Breast epithelium (tissue), 4 donors: ENCODE data around the gene SLC26A2. TPM values are rescaled to one million over a fixed set of nuclear protein-coding genes. Genes with fewer than 3 reads are reported as not detected.
A peak's percentile ranks its signal among the peaks of the same experiment; 100 is the strongest.

ENCODE experiments used
- DNase-seq, 2 donors: peaks; one replicate each; pipeline ENCODE4 v3.0.0-alpha.2; 2019; ENCODE audit warnings: low spot score in 2 of 2
- H3K27ac ChIP-seq, 2 donors: fragments of 200-600 bp; sonication (generic) in 1 of 2; one replicate each; pipeline ENCODE4 v1.5.1; 2016 to 2019; ENCODE audit warnings: mild to moderate bottlenecking in 1 of 2
- H3K27me3 ChIP-seq, 2 donors: fragments of 200-600 bp; sonication (generic) in 1 of 2; one replicate each; pipeline versions ENCODE4 v1.5.1 to v1.6.0; 2017 to 2019; ENCODE audit warnings: control low read depth in 1 of 2, mild to moderate bottlenecking in 1 of 2
- H3K36me3 ChIP-seq: fragments of 200-600 bp; one replicate; pipeline ENCODE4 v1.5.1; 2019
- H3K4me1 ChIP-seq, 2 donors: fragments of 200-600 bp; sonication (generic); one replicate each; pipeline ENCODE4 v1.5.1; 2016 to 2019; ENCODE audit warnings: control low read depth in 1 of 2
- H3K4me3 ChIP-seq, 3 donors: fragments of 200-600 bp; sonication (generic); 1 replicate in 2 of 3; 2 replicates in 1 of 3; pipeline ENCODE4 v1.5.1; 2016 to 2019; ENCODE audit warnings: mild to moderate bottlenecking in 3 of 3, moderate library complexity in 2 of 3
- H3K9me3 ChIP-seq, 2 donors: fragments of 200-600 bp; sonication (generic) in 1 of 2; one replicate each; pipeline ENCODE4 v1.5.1; 2016 to 2019; ENCODE audit warnings: control low read depth in 1 of 2
- POLR2A ChIP-seq: fragments of 450-650 bp; IDR thresholded peaks from one replicate; pipeline ENCODE4 v1.6.1; 2016; ENCODE audit warnings: antibody characterized with exemption, mild to moderate bottlenecking, moderate library complexity
- POLR2AphosphoS5 ChIP-seq, 3 donors: sonication (generic); formaldehyde crosslinking; IDR thresholded peaks; one replicate each; pipeline ENCODE4 v1.6.1; 2017; ENCODE audit warnings: antibody characterized with exemption in 3 of 3
- intact Hi-C: fragments of 100-400 bp; cut with DNase I; formaldehyde crosslinking; loops from one replicate; pipeline ENCODE4 v1.15.1; 2023; ENCODE audit warnings: low total_unique reads
- total RNA-seq, 3 donors: library from RNA; depleted of rRNA; stranded (reverse); fragments of >200 nt; gene quantifications; one replicate each; pipeline ENCODE4 v1.1.0, GENCODE V29; 2016
- TF ChIP-seq, protein P1 (sequence below), 3 donors: fragments of 450-650 bp; IDR thresholded peaks; one replicate each; pipeline ENCODE4 v1.5.1; 2016 to 2017; ENCODE audit warnings: antibody characterized with exemption in 3 of 3, mild to moderate bottlenecking in 3 of 3, moderate library complexity in 3 of 3

SLC26A2 gene
- total RNA-seq, 3 donors from 2014 or later: 10.6 to 103 (median 30.2) TPM

DNA sequence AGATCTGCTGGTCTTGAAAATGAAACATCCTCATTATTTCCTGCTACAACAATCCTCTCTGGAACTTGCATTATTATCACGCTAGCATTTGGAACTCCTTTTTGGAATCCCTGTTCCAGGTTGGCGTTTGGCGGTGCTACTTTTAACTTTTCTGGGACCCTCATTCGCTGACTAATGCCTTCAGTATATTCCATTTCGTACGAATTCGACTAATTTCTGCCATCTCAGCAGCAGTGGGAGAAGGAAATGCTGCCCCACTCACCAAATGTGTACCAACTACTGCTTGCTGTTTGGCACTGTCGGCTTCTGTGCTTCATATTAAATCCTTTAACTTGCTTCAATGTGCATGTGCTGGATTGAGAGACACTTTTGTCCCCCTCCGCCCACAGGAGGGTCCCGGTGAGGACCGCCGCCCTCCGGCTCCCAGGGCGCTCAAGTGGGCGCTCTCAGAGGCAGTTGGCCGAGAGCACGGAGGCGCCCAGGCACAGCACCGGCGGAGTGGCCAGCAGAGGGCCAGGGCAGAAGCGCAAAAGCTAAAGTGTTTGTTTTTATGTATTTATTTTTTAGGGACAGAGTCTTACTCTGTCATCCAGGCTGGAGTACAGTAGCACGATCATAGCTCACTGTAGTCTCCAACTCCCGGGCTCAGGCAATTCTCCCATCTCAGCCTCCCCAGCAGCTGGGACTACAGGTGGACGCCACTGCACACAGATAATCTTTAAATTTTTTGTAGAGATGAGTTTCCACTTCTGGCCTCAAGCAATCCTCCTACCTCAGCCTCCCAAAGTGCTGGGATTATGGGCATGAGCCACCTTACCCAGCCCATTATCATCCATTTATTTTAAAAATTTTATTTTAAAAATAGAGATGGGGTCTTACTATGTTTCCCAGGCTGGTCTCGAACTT lies 27.9 kb upstream of the SLC26A2 start:
- H3K4me1 ChIP-seq: no peaks in the 10 kb centered on the region
- H3K9me3 ChIP-seq: no peaks in the 10 kb centered on the region
- no peaks in the 10 kb centered on the region for H3K27me3 ChIP-seq
- no peak overlapping the region for H3K27ac ChIP-seq
- intact Hi-C loops: no loop called here
- TF ChIP-seq POLR2A (no peak), POLR2AphosphoS5 (IDR thresholded peaks at IDR 0.05) (no peak)
- TF ChIP-seq, protein P1, sequence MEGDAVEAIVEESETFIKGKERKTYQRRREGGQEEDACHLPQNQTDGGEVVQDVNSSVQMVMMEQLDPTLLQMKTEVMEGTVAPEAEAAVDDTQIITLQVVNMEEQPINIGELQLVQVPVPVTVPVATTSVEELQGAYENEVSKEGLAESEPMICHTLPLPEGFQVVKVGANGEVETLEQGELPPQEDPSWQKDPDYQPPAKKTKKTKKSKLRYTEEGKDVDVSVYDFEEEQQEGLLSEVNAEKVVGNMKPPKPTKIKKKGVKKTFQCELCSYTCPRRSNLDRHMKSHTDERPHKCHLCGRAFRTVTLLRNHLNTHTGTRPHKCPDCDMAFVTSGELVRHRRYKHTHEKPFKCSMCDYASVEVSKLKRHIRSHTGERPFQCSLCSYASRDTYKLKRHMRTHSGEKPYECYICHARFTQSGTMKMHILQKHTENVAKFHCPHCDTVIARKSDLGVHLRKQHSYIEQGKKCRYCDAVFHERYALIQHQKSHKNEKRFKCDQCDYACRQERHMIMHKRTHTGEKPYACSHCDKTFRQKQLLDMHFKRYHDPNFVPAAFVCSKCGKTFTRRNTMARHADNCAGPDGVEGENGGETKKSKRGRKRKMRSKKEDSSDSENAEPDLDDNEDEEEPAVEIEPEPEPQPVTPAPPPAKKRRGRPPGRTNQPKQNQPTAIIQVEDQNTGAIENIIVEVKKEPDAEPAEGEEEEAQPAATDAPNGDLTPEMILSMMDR (IDR thresholded peaks at IDR 0.05): peak in 1 of 3 donors; percentile 32
- H3K4me3 ChIP-seq: no peak overlapping the region
- no peaks in the 10 kb centered on the region for H3K36me3 ChIP-seq
- no peak for DNase-seq

DNA sequence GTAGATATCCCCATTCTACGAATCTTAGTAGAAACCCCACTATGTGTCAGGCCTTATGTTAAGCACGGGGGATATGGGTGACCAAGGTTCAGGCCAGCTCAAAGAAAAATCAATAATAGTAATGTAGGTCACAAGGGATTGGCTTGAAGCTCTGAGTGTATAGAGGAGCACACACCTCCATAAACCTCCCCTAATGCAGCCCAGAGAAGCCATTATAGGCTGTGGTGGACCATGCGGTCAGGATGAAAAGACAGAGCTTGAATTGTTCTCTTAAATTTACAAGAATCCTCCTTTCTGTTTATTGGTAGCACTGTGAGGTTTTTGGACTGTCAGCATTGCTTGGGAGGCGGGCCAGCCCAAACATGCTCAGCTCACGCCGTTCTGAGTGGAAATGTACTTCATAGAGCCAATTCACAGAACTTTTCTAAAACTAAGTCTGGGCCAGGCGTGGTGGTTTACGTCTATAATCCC lies 25.1 kb upstream of the SLC26A2 start:
- intact Hi-C loops: no loop called here
- Histone ChIP-seq H3K27ac (peak overlapping the region; percentile 81 to 91), H3K27me3 (no peaks in the 10 kb centered on the region), H3K36me3 (no peaks in the 10 kb centered on the region), H3K9me3 (no peaks in the 10 kb centered on the region), H3K4me1 (peaks cover 0 to 4% of the 10 kb centered on the region in 2 donors), H3K4me3 (no peak overlapping the region)
- DNase-seq: peak in 1 of 2 donors; percentile 81
- TF ChIP-seq, protein P1 (IDR thresholded peaks at IDR 0.05): no peak
- TF ChIP-seq POLR2A (no peak), POLR2AphosphoS5 (IDR thresholded peaks at IDR 0.05) (peak in 1 of 3 donors; percentile 12)

DNA sequence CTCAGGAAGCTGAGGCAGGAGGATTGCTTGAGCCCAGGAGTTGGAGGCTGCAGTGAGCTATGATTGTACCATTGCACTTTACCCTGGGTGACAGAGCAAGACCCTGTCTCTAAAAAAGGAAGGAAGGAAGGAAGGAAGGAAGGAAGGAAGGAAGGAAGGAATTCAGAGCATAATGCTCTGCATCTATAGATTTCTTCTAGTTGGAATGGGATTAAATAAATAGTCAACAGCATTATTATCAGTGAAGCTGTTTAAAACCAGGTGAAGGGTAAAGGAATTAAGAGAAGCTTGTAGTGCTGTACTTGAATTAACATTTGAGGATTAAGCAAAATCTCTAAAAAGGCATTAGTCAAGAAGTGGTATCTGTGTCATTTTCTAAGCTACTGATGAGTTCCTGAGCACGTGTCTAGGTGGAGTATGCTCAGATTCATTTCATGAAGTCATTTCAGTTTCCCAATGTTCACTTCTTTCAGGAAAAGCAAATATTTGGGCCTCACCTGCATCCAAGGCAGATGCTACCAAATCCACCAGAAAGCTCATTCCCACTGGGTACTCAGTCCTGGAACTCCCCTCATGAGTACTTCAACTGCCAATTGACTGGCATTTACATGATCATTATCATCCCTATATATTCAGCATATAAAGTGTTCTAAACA lies 24.4 kb upstream of the SLC26A2 start:
- Histone ChIP-seq H3K9me3 (no peaks in the 10 kb centered on the region), H3K27me3 (no peaks in the 10 kb centered on the region), H3K4me3 (no peak overlapping the region), H3K4me1 (peaks cover 0 to 9% of the 10 kb centered on the region in 2 donors), H3K27ac (peak overlapping the region; percentile 81 to 91), H3K36me3 (no peaks in the 10 kb centered on the region)
- TF ChIP-seq POLR2A (no peak), POLR2AphosphoS5 (IDR thresholded peaks at IDR 0.05) (no peak)
- TF ChIP-seq, protein P1 (IDR thresholded peaks at IDR 0.05): no peak
- no peak for DNase-seq
- intact Hi-C loops: no loop called here

DNA sequence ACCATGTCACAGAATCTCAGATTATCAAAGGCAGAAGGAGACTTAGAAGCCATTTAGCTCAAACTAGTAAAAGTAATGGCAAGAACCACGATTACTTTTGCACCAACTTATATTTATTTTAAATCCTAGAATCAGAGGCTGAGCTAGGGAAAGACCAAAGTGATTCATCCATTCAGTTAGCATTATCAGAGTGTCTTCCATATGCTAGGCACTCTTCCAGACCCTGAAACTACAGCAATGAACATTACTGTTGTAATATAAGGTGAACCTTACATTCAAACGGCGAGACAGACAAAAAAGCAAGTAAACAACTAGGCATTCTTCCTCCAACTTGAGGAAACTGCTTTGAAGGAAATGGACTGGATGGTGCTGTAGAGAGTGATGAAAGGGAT lies 23.9 kb upstream of the SLC26A2 start:
- no peak for DNase-seq
- Histone ChIP-seq H3K36me3 (no peaks in the 10 kb centered on the region), H3K4me3 (no peak overlapping the region), H3K4me1 (peaks cover 0 to 9% of the 10 kb centered on the region in 2 donors), H3K27me3 (no peaks in the 10 kb centered on the region), H3K27ac (peak overlapping the region in 1 of 2 donors; percentile 91), H3K9me3 (no peaks in the 10 kb centered on the region)
- intact Hi-C loops: no loop called here
- TF ChIP-seq POLR2A (no peak), POLR2AphosphoS5 (IDR thresholded peaks at IDR 0.05) (no peak)
- TF ChIP-seq, protein P1 (IDR thresholded peaks at IDR 0.05): no peak

- Histone ChIP-seq H3K4me1 (peaks cover 0 to 12% of the 10 kb centered on the region in 2 donors), H3K27me3 (no peaks in the 10 kb centered on the region), H3K4me3 (no peak overlapping the region), H3K36me3 (no peaks in the 10 kb centered on the region), H3K27ac (peak overlapping the region; percentile 88 to 91), H3K9me3 (no peaks in the 10 kb centered on the region)
- intact Hi-C loops: no loop called here
- TF ChIP-seq POLR2A (no peak), POLR2AphosphoS5 (IDR thresholded peaks at IDR 0.05) (no peak)
- TF ChIP-seq, protein P1 (IDR thresholded peaks at IDR 0.05): no peak
- no peak for DNase-seq
Observed at GRCh38 chr5:149937610-149938009, 22.9 kb upstream of the SLC26A2 start.
